ENCODE results near the gene ZBTB7B. TPM values are rescaled to one million over a fixed set of nuclear protein-coding genes. Genes with fewer than 3 reads are reported as not detected.

The ZBTB7B gene
- total RNA-seq, 2 experiments from 2014 or later, result 22.8 to 25.1 TPM

DNA sequence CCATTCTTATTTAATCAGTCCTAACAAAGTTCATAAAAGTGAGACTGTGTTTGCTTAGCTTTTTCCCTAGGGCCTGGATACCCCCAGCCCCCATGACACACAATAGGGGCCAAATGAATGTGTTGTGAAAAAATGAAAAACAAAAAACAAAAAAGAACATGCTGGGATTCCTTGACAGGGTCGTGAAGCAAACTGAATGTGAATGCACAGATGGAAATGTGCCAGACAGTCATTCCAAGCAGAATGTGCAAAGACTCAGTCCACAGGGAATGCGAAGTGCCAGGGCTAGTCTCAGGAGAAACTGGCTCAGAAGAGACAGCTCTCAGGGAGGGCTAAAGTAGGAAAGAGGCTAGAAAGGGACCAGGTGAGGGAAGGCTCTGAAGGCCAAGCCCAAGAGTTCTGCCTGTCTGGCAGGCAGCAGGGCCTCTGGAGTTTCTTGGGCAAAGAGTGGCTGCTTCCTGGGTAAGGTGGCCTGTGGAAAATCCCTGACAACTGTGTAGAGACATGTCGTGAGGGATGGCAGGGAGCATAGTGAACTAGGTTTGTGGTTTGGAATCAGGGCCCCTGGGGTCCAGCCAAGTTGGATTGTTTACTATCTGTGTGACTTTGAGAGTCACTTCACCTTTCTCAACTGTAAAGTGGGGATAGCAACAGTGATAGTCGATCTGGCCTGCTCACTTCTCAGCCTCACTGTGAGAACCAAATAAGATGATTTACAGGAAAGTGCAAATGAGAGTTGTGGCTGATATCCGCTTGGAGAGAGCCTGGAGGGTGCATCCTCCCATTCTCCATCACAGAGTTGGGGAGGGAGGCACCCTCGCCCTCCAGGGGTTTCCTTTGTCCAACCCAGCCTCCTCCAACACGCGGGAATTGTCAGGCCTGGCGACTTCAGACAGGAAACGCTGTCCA is 47.3 kb downstream of the ZBTB7B start:
- Mint-ChIP-seq H3K4me1 (ENCODE audit: low read depth) (peaks cover 29% of the 10 kb centered on the region), H3K4me3 (peak overlapping the region; percentile 91), H3K27ac (peak overlapping the region; percentile 55), H3K36me3 (ENCODE audit: low read depth) (no peaks in the 10 kb centered on the region), H3K9me3 (no peaks in the 10 kb centered on the region), H3K27me3 (no peaks in the 10 kb centered on the region)
- ChIA-PET CTCF (interaction anchor here (0.9 to 3.6 kb wide), 5 partner anchors 11 to 30 kb away, joined by 3 to 29 read pairs (median 3); partner anchors contain the start of genes DCST1 and DCST2), POLR2A (interaction anchor here (1.0 to 2.4 kb wide), 9 partner anchors 12 to 113 kb away, joined by 3 to 10 read pairs (median 9); partner anchors contain the start of genes EFNA3, FLAD1 and PMVK)
- Histone ChIP-seq H3K27me3 (ENCODE audit: control insufficient read depth in 1 of 2, insufficient read depth in 2 of 2, low read length in 2 of 2) (no peaks in the 10 kb centered on the region), H3K4me3 (ENCODE audit: low read length) (peak overlapping the region; percentile 87), H3K36me3 (ENCODE audit: insufficient read depth, low read length) (peaks cover 3% of the 10 kb centered on the region), H3K27ac (ENCODE audit: low read depth in 1 of 2, low read length in 2 of 2) (no peak overlapping the region), H3K4me1 (ENCODE audit: insufficient read depth, low read length) (peaks cover 34% of the 10 kb centered on the region), H3K9me3 (ENCODE audit: control insufficient read depth in 1 of 2, insufficient read depth in 1 of 2, low read length in 2 of 2) (no peaks in the 10 kb centered on the region)
- ATAC-seq (ENCODE audit: poor library complexity), result no peak
- intact Hi-C loops (cut with DNase I, micrococcal nuclease), result loop anchor here in 1 of 2 experiments (5.0 kb wide), 1 partner anchor 117 kb away; no protein-coding TSS in a partner anchor
- TF ChIP-seq, protein P1, sequence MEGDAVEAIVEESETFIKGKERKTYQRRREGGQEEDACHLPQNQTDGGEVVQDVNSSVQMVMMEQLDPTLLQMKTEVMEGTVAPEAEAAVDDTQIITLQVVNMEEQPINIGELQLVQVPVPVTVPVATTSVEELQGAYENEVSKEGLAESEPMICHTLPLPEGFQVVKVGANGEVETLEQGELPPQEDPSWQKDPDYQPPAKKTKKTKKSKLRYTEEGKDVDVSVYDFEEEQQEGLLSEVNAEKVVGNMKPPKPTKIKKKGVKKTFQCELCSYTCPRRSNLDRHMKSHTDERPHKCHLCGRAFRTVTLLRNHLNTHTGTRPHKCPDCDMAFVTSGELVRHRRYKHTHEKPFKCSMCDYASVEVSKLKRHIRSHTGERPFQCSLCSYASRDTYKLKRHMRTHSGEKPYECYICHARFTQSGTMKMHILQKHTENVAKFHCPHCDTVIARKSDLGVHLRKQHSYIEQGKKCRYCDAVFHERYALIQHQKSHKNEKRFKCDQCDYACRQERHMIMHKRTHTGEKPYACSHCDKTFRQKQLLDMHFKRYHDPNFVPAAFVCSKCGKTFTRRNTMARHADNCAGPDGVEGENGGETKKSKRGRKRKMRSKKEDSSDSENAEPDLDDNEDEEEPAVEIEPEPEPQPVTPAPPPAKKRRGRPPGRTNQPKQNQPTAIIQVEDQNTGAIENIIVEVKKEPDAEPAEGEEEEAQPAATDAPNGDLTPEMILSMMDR (IDR thresholded peaks at IDR 0.05), result no peak
- DNase-seq, result peak in 1 of 14 experiments; percentile 18

DNA sequence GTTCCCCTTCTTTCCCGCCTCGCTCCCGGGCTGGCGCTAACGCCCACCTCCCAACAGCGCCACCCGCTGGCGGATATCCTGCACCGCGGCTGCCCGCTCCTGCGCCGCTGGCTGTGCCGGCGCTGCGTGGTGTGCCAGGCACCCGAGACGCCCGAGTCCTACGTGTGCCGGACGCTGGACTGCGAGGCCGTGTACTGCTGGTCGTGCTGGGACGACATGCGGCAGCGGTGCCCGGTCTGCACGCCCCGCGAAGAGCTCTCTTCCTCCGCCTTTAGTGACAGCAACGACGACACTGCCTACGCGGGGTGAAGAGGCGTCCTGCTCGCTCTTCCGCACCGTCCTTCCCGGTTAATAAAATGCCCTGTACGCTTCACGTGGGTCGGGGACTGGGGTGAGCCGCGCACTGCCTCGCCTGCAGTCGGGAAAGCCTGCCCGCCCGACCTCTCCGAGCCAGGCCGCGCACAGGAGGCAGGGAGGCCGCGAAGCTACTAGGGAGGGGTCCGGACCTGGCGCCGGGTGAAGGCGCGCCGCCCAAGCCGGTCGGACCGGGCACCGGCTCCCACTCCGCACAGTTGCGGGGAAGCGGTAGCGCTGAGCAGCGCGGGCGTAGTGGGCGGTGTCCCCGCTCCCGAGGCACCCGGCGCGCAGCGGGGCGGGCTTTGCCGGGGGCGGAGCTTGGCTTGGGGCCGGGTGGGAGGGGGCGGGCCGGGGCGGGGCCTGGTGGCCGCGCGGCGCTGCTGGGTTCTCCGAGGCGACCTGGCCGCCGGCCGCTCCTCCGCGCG is 48.1 kb downstream of the ZBTB7B start, which contains the start of gene ADAM15:
Gene ADAM15, plus strand, starts transcription at position 757 of the 782 bp plus-strand sequence. CDS start 71 bp downstream, outside the sequence.
- Histone ChIP-seq H3K27ac (ENCODE audit: low read depth in 1 of 2, low read length in 2 of 2) (peak within 1 kb of the TSS; percentile 55 to 61), H3K4me1 (ENCODE audit: insufficient read depth, low read length) (peaks cover 33% of the 10 kb centered on the region), H3K9me3 (ENCODE audit: control insufficient read depth in 1 of 2, insufficient read depth in 1 of 2, low read length in 2 of 2) (no peaks in the 10 kb centered on the region), H3K36me3 (ENCODE audit: insufficient read depth, low read length) (peaks cover 3% of the 10 kb centered on the region), H3K4me3 (ENCODE audit: low read length) (peak within 1 kb of the TSS; percentile 87), H3K27me3 (ENCODE audit: control insufficient read depth in 1 of 2, insufficient read depth in 2 of 2, low read length in 2 of 2) (no peaks in the 10 kb centered on the region)
- Mint-ChIP-seq H3K27me3 (no peaks in the 10 kb centered on the region), H3K27ac (peak within 1 kb of the TSS; percentile 55), H3K9me3 (no peaks in the 10 kb centered on the region), H3K4me1 (ENCODE audit: low read depth) (peaks cover 26% of the 10 kb centered on the region), H3K4me3 (peak within 1 kb of the TSS; percentile 91), H3K36me3 (ENCODE audit: low read depth) (no peaks in the 10 kb centered on the region)
- DNase-seq (peak; percentile 63 to 91 (median 74)), ATAC-seq (ENCODE audit: poor library complexity) (peak; percentile 81)
- ChIA-PET CTCF (interaction anchor here (0.6 to 3.6 kb wide), 13 partner anchors 11 to 572 kb away, joined by 3 to 29 read pairs (median 4); partner anchors contain the start of genes DCST1 and DCST2), POLR2A (interaction anchor here (0.8 to 2.4 kb wide), 18 partner anchors 9 to 122 kb away, joined by 3 to 10 read pairs (median 5); partner anchors contain the start of genes CKS1B, EFNA3, EFNA4 and FLAD1)
- intact Hi-C loops (cut with DNase I, micrococcal nuclease), result no loop called here
- TF ChIP-seq, protein P1 (IDR thresholded peaks at IDR 0.05), result peak; percentile 95

DNA sequence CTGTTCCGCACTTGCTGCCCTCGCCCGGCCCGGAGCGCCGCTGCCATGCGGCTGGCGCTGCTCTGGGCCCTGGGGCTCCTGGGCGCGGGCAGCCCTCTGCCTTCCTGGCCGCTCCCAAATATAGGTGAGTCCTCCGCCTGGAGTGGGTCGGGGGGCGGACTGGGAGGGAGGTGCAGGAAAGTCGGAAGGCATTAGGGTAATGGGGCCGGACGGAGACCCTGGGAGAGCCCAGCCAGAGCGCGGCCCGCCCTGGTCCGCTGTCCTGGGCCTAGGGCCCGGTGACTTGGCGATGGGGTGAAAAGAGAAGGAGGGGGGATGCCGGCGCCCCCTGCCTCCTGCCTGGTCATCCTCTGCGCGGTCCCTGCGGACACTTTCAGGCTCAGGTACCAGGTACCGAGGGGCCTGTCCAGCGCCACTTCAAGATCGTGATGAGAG is 48.8 kb downstream of the ZBTB7B start:
- POLR2A ChIA-PET, result interaction anchor here (0.8 to 2.4 kb wide), 17 partner anchors 9 to 121 kb away, joined by 3 to 10 read pairs (median 5); partner anchors contain the start of genes CKS1B, EFNA3, EFNA4 and FLAD1
- Mint-ChIP-seq H3K4me1 (ENCODE audit: low read depth) (peaks cover 26% of the 10 kb centered on the region), H3K9me3 (no peaks in the 10 kb centered on the region), H3K36me3 (ENCODE audit: low read depth) (no peaks in the 10 kb centered on the region), H3K27ac (no peak overlapping the region), H3K27me3 (no peaks in the 10 kb centered on the region), H3K4me3 (peak overlapping the region; percentile 87)
- Histone ChIP-seq H3K36me3 (ENCODE audit: insufficient read depth, low read length) (peaks cover 8% of the 10 kb centered on the region), H3K4me1 (ENCODE audit: insufficient read depth, low read length) (peaks cover 33% of the 10 kb centered on the region), H3K27me3 (ENCODE audit: control insufficient read depth in 1 of 2, insufficient read depth in 2 of 2, low read length in 2 of 2) (no peaks in the 10 kb centered on the region), H3K9me3 (ENCODE audit: control insufficient read depth in 1 of 2, insufficient read depth in 1 of 2, low read length in 2 of 2) (no peaks in the 10 kb centered on the region), H3K27ac (ENCODE audit: low read depth in 1 of 2, low read length in 2 of 2) (peak overlapping the region; percentile 35 to 48), H3K4me3 (ENCODE audit: low read length) (peak overlapping the region; percentile 87)
- TF ChIP-seq, protein P1 (IDR thresholded peaks at IDR 0.05), result no peak
- intact Hi-C loops (cut with DNase I, micrococcal nuclease), result no loop called here
- ATAC-seq (ENCODE audit: poor library complexity), result peak; percentile 1
- CTCF ChIA-PET, result interaction anchor here (0.6 to 3.6 kb wide), 12 partner anchors 10 to 571 kb away, joined by 3 to 29 read pairs (median 4); partner anchors contain the start of genes DCST1 and DCST2
- no peak for DNase-seq

Measured in CD4-positive, alpha-beta T cell (primary cell).